SU-DHL-6 (cell line): ENCODE data around the gene TRIM54.

Source experiments
- CTCF ChIP-seq: fragments of 200-600 bp; sonication (generic); IDR thresholded peaks from one replicate; pipeline ENCODE4 v1.5.1; 2017; ENCODE audit warnings: antibody characterized with exemption, mild to moderate bottlenecking, low read length, moderate library complexity; ENCODE audit not compliant: insufficient read depth, poor library complexity, severe bottlenecking
- EZH2phosphoT487 ChIP-seq: fragments of 200-600 bp; sonication (generic), shearing (Covaris generic); conservative IDR thresholded peaks from 2 replicates; pipeline ENCODE4 v1.6.1; 2018; ENCODE audit warnings: mild to moderate bottlenecking, antibody characterized with exemption, low read length, moderate library complexity, mixed read lengths

- TF ChIP-seq CTCF (no peak), EZH2phosphoT487 (no peak)
Measured at GRCh38 chr2:27294928-27295327, 12.7 kb downstream of the TRIM54 start.
